ENCODE measurements around the gene GATAD2A. TPM values are rescaled to one million over a fixed set of nuclear protein-coding genes. Genes with fewer than 3 reads are reported as not detected.
A peak's percentile ranks its signal among the peaks of the same experiment; 100 is the strongest.

GATAD2A gene
- total and polyA plus RNA-seq, 10 of the 15 experiments (the other 5 are each of a cell fraction or from before 2014, with no cell fraction given): 2.6 to 173 (median 32.0) TPM

GRCh38 chr19:19399733-19400433, 5.6 kb upstream of the GATAD2A start:
- DNase-seq (ENCODE audit: low read depth, low spot score) (no peak), ATAC-seq (no peak), FAIRE-seq (no peak)
- SMC1A ChIA-PET (ENCODE audit: uncharacterized antibody, unreplicated experiment): no interaction called here
- no peaks in the 10 kb centered on the region for H4K20me1 ChIP-seq (ENCODE audit: control insufficient read depth, insufficient read depth)
- H3K79me2 ChIP-seq (ENCODE audit: control insufficient read depth, insufficient read depth, low read length): peaks cover 4% of the 10 kb centered on the region
- CTCF ChIA-PET: no interaction called here
- POLR2A ChIA-PET: no interaction called here
- no peak overlapping the region for H2AFZ ChIP-seq (ENCODE audit: control insufficient read depth, low read depth, low read length)
- RAD21 ChIA-PET (ENCODE audit: unreplicated experiment): no interaction called here
- intact Hi-C loops (cut with micrococcal nuclease; ENCODE audit: unreplicated experiment) (no loop called here), in situ Hi-C loops (cut with MboI) (no loop called here)
- BruUV-seq (replicated peaks): TSS peak; percentile 21
- 44% methylated on average over 9 of the region's 9 CpGs for WGBS (ENCODE audit: insufficient coverage, insufficient replicate concordance, low lambda C conversion rate, missing lambda C conversion rate)
- no peaks in the 10 kb centered on the region for H3K9me3 ChIP-seq (replicated peaks; ENCODE audit: control insufficient read depth, insufficient read depth, low read length)
- no peak overlapping the region for H3K27ac ChIP-seq (ENCODE audit: control insufficient read depth, insufficient read depth)
- H3K4me3 ChIP-seq: no peak overlapping the region
- peaks cover 6% of the 10 kb centered on the region for H3K4me1 ChIP-seq (ENCODE audit: control insufficient read depth, insufficient read depth, low read length)
- no peaks in the 10 kb centered on the region for H3K36me3 ChIP-seq (ENCODE audit: control insufficient read depth in 2 of 2, insufficient read depth in 2 of 2, low read length in 1 of 2)
- no peak overlapping the region for H3K4me2 ChIP-seq (ENCODE audit: control insufficient read depth, insufficient read depth)
- no peak overlapping the region for H3K9ac ChIP-seq (ENCODE audit: control insufficient read depth, insufficient read depth, low read length)
- H3K27me3 ChIP-seq (replicated peaks in 1 of 2; ENCODE audit: control insufficient read depth in 2 of 2, insufficient read depth in 2 of 2, low read length in 1 of 2): no peaks in the 10 kb centered on the region
- TF ChIP-seq POLR2A (IDR thresholded peaks at IDR 0.05; ENCODE audit: low read depth, low read length): no peak
- TF ChIP-seq CBX3 (IDR thresholded peaks at IDR 0.05; ENCODE audit: borderline replicate concordance, low read depth): no peak
- no peak for TF ChIP-seq ZBTB4 (CRISPR knock-in tag; IDR thresholded peaks at IDR 0.05)
- no peak for TF ChIP-seq ZBED1 (IDR thresholded peaks at IDR 0.05; ENCODE audit: borderline replicate concordance)
- no peak for TF ChIP-seq MTA2 (IDR thresholded peaks at IDR 0.05; ENCODE audit: low read depth)
- no peak for TF ChIP-seq RAD21 (IDR thresholded peaks at IDR 0.05; ENCODE audit: insufficient read depth, low read depth, low read length)
- TF ChIP-seq YBX1 (IDR thresholded peaks at IDR 0.05): no peak
- TF ChIP-seq SMAD1 (IDR thresholded peaks at IDR 0.05; ENCODE audit: low read depth, partially characterized antibody): no peak
- no peak for TF ChIP-seq ATF2 (IDR thresholded peaks at IDR 0.05; ENCODE audit: low read length)
- TF ChIP-seq IKZF2 (IDR thresholded peaks at IDR 0.05): no peak
- TF ChIP-seq E4F1 (IDR thresholded peaks at IDR 0.05; ENCODE audit: borderline replicate concordance, partially characterized antibody): no peak
- TF ChIP-seq ZSCAN29 (IDR thresholded peaks at IDR 0.05): no peak
- no peak for TF ChIP-seq RUNX3 (IDR thresholded peaks at IDR 0.05; ENCODE audit: low read length)
- no peak for TF ChIP-seq HDAC6 (IDR thresholded peaks at IDR 0.05; ENCODE audit: unreplicated experiment)
- no peak for TF ChIP-seq USF2 (IDR thresholded peaks at IDR 0.05; ENCODE audit: borderline replicate concordance, low read depth, low read length)
- TF ChIP-seq ELK1 (IDR thresholded peaks at IDR 0.05; ENCODE audit: low read depth, low read length): no peak

Data from GM12878 (cell line).